Embryonic facial prominence (tissue), 1 donor: ENCODE results near the gene INPP5D.
"Not testable (repeated sequence)": the region's sequence is repeated elsewhere in the genome, so short reads cannot be mapped to it uniquely, and the experiment has no call there.

Source experiments
- DNase-seq: peaks from one replicate; pipeline ENCODE4 v3.0.0-alpha.2; 2016; ENCODE audit errors: extremely low spot score

The INPP5D gene

DNA sequence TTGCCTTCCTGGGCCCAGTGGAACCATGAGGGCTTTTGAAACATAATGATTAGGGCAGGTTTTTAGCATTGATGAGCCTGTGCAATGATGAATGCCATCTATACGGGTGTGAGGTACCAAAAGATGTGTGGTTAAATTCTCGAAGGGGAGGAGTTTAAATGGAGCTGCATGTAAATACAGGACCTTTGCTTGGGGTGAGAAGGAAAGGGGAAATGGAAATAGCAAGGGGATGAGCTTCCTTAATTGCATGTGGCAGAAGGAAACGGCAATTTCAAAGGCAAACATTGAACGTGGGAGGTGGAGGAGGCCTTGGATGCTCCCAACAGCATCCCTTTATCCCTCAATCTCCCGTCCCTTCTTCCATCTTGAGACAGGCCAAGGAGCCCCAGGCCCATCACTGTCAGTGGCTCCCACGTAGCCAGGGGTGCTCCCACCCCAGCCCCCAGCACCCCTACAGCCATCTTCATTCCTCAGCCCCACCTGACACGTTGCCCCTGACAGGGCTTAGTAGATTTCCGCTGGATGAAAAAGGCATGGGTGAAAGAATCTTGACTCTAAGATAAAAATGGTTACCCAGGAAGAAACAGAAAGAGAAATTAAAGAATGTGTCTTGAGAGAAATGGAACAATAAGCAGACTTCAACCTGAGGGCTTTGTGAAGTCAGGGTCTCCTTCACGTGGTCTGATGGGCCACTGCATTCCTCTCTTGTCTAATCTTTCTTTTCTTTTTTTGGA is 32.5 kb downstream of the INPP5D start:
- no peak for DNase-seq

DNA sequence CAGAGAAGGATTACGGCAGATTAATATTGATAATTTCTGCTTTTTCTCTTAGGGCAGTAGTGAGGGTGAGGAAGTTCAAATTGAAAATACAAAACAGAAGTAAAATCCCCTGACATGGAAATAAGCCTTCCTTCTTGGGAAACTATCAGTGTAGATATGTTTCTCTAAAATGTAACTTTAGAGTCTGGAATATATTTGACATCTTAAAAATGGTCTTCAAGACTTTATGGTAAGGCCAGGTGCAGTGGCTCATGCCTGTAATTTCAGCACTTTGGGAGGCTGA is 33.0 kb downstream of the INPP5D start:
- DNase-seq: no peak

DNA sequence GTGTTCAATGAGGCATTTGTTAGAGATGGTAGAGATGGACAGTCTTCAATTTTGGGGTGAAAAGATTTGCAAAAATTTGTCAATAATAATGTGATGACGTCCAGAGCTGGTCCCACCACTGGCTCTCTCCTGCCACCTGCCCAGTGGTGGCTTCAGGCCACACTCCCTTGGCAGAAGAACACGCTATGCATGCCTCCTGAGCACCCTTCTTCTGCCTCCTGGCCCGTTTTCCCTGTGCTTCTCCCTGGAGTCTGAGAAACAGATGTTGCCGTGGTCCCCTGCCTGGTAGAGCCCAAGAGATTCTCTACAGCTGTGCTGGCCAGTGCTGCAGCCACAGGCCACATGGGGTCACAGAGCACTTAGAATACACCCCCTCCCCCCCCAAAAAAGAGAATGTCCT is 33.6 kb downstream of the INPP5D start:
- no peak for DNase-seq

DNA sequence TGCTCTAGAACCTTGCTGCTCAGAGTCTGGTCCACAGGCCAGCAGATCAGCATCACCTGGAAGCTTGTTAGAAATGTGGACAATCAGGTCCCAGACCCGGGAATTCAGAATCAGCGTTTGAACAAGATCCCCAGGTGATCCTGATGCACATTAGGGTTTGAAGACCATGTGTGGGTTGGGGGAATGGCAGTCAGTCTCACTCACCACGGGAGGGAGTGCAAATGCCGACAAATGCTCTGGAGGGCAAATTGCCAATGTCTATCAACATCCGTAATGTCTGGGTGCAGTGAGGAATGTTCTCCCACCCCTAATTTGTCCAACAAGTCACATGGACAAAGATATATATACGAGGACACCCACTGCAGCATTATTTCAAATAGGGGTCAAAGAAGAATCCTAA is 34.5 kb downstream of the INPP5D start:
- no peak for DNase-seq

DNA sequence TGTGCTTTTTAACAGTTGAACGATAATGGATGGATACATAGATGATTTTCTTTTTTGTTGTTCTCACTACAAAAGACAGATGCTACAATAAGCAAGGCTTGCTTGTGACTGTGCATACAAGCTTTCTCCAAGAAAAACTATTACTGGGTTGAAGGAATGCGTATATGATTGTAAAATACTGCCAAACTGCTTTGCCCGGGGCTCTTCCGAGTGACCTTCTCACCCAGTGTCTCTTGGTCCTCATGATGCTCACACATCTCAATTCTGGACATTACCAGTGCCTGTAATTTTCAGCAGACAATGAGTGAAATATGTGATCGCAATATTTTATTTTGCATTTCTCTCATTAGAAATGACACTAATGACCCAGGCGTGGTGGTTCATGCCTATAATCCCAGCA is 35.9 kb downstream of the INPP5D start:
- DNase-seq: no peak

- DNase-seq: no peak
Measured at GRCh38 chr2:233098618-233099017, 38.5 kb downstream of the INPP5D start.

DNA sequence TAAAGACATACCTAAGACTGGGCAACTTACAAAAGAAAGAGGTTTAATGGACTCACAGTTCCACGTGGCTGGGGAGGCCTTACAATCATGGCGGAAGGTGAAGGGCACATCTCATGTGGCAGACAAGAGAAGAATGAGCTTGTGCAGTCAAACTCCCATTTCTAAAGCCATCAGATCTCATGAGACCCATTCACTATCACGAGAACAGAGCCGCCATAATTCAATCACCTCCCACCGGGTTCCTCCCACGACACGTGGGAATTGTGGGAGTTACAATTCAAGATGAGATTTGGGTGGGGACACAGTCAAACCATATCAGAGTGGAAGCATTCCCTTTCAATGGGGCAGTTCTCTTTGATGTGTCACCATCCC is 39.7 kb downstream of the INPP5D start:
- not testable (repeated sequence) for DNase-seq

- DNase-seq: no peak
Measured at GRCh38 chr2:233100192-233100998, 40.3 kb downstream of the INPP5D start.

- DNase-seq: no peak
Measured at GRCh38 chr2:233101141-233101540, 41.0 kb downstream of the INPP5D start.

DNA sequence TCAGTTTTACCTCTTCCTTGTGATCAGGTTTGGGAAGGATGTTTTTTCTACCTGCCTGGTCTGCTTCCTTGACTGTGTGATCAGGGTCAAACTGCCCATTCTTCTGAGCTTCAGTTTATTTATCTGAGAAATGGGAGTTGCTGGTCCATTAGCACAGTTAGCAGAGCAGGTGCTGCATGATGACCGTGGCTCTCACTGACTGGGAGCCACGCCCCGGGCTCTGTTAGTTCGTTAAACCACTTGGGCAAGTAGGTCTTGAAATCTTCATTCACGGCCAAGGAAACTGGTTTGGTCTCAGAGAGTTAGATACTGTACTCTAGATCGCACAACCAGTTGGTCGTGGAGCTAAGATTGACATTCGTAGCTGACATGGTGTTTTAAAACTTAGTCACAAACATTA is 41.7 kb downstream of the INPP5D start:
- no peak for DNase-seq

- DNase-seq: no peak
Measured at GRCh38 chr2:233105156-233105895, 45.2 kb downstream of the INPP5D start.

GRCh38 chr2:233105930-233106329 is 45.8 kb downstream of the INPP5D start:
- no peak for DNase-seq

DNA sequence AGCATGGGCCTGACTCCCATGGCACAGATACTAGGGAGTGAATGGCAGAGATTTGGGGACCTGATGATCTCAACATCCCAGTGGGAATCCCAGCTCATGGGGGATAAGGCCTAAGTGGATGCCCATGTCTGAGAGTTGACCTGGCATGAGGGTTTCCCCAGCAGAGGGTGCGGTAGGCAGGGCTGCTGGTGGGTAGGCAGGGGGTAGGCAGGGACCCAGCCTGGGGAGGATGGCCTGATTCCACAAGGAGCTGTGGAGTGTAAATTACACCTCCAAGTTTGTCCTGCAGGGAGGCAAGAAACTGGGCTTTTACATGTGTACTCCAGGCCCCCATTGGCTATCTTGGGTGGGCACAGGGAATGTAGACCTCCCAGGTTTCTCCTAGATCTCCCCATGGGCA is 46.9 kb downstream of the INPP5D start:
- no peak for DNase-seq

DNA sequence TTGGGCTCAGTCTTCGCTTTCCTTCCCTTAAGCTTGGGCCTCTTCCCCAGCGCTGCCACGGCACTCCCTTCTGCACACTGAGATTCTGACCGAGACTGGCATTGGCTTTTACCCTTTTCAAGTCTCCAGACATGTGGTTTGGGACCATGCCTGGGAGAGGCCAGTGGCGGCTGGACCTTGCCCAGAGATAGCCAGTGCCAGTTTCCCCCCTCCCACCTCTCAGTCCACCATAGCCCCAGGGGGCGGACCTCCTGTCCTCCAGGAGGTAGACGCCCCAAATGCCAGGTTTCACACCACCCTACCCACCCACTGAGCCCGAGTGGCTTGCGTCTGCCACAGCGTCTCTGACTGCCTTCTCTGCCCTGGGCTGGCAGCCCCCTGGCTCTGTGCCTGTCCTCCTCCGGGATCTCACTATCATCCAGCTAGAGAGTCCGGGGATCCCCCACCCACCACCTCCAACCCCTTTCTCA is 47.7 kb downstream of the INPP5D start:
- no peak for DNase-seq

DNA sequence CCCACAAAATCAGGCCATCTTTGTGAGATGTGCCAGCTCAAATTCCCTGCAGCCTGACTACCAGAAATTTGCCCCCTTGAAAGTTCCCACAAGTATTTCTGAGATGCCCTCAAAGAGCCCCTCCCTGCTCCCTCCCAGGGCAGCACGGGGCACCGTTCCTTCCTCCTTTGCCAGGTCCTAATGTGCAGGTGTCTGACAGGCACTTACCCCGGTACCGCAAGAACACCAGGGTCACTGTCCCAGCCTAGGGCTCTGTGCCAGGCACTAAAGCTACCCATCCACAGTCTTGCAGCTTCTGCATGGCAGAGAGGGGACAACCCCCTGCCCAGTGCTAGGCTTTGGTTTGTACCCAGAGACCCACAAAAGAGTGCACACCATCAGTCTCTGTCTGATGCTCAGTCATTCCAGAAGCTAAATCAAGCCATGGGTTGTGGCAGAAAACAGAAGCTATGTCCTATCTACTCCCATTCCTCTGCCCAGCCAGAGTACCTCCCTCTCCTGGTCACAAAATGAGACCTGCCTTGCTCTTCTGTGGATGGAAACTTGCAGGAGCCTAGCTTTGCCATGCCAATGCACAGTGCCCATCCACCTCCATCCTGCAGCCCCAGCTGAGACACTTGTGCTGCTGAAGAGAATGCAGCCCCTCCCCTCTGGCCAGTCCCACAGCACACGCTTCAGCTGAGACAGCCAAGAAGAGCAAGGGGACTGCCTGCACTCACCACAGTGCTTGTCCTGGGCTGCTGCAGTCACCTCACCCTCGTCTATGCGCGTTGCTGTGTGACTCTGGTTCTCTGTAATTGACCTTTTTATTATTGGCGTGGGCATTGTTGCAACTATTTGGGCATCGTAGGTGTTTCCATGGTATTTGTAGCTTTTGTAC is 48.7 kb downstream of the INPP5D start:
- no peak for DNase-seq

- no peak for DNase-seq
Measured at GRCh38 chr2:233111427-233111826, 51.3 kb downstream of the INPP5D start.

- no peak for DNase-seq
Measured at GRCh38 chr2:233112329-233112728, 52.2 kb downstream of the INPP5D start.

- DNase-seq: no peak
Measured at GRCh38 chr2:233112776-233113452, 52.8 kb downstream of the INPP5D start.

DNA sequence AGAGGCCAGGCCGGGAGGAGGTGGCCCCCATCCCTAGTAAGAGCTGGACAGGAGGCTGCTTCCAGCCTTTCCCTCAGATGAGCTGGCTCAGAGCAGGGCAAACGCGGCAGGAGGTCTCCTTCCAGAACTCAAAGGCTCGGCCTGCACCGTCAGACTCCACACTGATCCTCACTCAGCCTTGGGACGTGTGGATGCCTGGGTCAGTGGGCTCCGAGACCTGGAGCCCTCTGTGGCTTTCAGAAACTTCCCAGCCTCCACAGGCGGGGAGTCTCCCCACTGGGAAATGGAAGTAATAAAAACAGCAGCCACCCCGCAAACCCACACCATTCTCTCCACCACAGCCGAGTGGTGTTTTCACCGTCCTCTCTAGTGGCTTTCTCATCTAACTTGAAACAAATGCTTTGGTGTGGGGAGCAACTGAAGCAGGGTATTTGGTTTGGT is 54.3 kb downstream of the INPP5D start:
- DNase-seq: no peak

DNA sequence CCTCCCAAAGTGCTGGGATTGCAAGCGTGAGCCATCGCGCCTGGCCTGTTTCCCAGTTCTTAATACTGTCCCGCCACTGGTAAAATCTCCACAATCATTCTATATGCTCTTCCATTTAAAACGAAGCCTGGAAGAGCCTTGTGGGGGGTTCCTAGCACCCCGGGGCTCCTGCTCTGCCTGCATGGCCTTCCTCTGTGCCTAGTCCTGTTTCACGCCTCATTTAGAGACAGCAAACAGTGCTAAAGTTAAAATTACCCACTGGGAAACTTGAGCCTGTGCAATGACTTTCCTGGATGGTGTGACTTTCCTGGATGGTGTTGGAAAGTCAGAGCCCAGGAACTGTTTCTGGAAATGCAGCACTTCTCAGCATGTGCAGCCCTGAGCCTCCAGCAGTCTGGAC is 55.0 kb downstream of the INPP5D start:
- no peak for DNase-seq

- no peak for DNase-seq
Measured at GRCh38 chr2:233115741-233116140, 55.6 kb downstream of the INPP5D start.
